ENCODE data around the gene CCSER1.

CCSER1 gene

DNA sequence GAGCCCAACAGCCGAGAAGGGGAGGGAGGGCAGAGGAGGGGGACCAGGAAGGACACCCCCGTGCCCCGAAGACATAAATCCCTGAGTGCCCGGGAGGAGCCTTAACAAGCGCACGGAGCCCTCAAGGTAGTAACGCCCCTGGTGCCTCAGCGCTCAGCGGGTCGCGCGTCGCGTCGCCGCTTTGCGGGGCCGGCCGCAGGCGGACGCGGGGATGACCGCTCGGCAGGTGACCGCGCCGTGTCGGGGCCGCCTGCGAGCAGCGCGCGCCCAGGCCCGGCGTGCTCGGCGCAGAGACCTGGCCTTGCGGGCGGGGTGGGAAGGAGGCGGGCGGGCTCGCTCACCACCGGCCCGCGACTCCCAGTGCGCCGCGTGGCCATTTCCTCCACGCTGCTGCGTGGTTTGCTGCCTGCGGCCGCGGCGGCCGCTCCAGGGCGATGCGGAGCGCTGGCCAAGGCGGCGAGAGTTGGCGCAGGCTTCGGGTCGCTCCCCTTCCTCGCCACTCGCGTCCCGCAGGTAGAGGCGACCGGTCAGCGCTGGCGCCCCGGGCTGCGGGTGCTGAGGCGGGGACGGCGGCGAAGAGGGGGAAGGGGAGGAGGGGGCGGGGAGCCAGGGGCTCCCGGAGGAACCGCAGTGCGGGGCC, 632 bp downstream of the CCSER1 start:
- DNase-seq (ENCODE audit: insufficient read length, low spot score) (no peak), FAIRE-seq (no peak)
- TF ChIP-seq, protein P1, sequence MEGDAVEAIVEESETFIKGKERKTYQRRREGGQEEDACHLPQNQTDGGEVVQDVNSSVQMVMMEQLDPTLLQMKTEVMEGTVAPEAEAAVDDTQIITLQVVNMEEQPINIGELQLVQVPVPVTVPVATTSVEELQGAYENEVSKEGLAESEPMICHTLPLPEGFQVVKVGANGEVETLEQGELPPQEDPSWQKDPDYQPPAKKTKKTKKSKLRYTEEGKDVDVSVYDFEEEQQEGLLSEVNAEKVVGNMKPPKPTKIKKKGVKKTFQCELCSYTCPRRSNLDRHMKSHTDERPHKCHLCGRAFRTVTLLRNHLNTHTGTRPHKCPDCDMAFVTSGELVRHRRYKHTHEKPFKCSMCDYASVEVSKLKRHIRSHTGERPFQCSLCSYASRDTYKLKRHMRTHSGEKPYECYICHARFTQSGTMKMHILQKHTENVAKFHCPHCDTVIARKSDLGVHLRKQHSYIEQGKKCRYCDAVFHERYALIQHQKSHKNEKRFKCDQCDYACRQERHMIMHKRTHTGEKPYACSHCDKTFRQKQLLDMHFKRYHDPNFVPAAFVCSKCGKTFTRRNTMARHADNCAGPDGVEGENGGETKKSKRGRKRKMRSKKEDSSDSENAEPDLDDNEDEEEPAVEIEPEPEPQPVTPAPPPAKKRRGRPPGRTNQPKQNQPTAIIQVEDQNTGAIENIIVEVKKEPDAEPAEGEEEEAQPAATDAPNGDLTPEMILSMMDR (IDR thresholded peaks at IDR 0.05; ENCODE audit: insufficient read depth, missing control alignments), result no peak

DNA sequence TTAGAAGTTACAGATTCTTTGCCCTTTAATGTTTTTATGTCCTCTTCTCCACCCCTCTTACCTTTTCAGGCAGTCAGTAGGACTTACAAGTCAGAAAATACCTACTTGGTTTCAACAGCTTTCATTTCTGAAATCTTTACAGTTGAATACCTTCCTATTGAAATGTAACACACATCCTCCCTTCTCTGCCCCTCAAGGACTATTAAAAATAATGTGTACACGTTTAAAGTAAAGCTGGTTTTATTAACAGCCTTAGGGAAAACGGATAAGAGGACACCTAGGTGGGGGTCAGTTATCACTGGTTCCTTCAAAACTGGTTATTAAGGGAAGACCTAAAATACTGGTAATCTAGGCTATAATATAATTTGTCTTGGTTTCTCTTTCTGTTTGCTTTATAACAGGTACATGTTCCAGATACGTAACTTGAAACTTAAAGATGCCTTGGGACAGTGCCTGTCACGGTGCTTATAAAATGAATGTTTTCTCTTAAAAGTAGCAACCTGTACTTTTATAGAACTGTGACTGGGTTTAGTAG, 1.8 kb downstream of the CCSER1 start:
- TF ChIP-seq, protein P1 (IDR thresholded peaks at IDR 0.05; ENCODE audit: insufficient read depth, missing control alignments), result no peak
- DNase-seq (ENCODE audit: insufficient read length, low spot score), result no peak
- peak; percentile 25 for FAIRE-seq

DNA sequence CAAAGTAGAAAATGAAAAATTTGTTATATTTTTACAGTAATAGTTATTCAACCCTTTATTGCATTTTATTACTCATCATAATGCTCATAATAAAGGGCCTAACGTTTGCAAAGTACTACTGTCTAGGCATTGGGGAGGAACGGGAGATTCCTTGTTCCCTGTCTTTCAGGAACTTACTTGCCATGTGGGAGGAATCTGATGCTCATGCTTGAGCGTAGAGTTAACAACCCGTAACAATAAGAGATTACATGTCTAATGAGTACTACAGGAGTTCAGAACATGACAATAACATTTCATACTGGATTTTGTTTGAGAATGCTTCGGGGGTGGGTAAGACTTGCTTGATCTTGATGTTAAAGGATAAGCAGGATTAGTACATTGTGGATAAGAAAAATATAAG, 2.9 kb downstream of the CCSER1 start:
- DNase-seq (ENCODE audit: insufficient read length, low spot score) (no peak), FAIRE-seq (no peak)
- TF ChIP-seq, protein P1 (IDR thresholded peaks at IDR 0.05; ENCODE audit: insufficient read depth, missing control alignments), result no peak

DNA sequence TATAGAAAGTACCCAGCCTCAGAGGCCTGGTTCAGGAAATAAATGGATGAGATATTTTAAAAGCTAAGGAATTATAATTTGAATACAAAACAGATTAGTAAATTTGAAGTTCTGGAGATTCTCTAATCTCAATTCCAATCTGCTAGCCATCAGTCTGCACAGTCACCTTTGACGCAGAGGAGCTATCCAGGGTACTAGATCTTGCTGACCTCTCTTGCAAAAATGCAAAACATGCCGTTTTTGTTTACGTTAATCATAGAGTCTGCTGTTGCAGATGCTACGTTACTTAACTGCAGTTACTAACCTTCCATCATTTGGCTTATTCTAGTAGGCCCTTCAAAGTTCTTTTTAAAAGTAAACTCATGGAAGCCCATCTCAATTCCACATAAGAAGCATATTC, 10.4 kb downstream of the CCSER1 start:
- TF ChIP-seq, protein P1 (IDR thresholded peaks at IDR 0.05; ENCODE audit: insufficient read depth, missing control alignments), result no peak
- DNase-seq (ENCODE audit: insufficient read length, low spot score), result no peak
- no peak for FAIRE-seq

DNA sequence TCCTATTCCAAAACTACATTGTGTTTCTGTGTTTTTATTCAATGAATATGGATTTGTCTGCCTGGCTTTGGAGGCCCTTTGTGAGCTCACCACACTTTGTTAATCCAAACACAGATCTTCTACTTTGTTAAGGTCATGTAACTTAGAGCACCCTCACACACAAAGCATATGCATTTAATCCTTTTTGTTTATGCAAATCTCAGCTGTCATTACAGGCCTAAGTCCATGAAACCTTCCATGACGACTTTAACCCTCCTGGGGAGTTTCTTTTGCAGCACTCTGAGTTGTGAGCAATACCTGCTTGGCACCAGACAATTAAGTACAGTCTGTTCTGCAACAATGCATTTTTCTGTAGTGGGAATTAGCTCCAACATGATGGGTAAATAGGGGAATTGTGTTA, 14.9 kb downstream of the CCSER1 start:
- FAIRE-seq, result peak; percentile 90
- DNase-seq (ENCODE audit: insufficient read length, low spot score), result no peak
- TF ChIP-seq, protein P1 (IDR thresholded peaks at IDR 0.05; ENCODE audit: insufficient read depth, missing control alignments), result no peak

DNA sequence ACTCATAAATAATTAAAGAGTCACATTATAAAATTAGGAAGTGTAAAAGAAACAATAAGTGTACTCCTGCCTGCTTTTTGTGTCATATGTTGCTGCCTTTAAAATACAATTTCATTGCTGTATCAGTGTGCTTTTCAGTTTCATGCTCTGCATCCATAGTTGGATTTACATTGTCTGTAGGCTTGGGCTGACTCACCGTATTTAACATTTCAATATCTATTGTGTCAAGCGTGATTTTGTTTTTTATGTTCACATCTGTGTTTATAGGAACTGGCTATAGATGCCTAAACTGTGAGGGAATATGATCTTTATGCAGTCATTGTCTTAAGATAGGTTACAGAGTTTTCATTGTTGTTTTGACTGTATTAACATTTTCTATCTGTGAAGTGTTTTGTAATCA, 18.1 kb downstream of the CCSER1 start:
- DNase-seq (ENCODE audit: insufficient read length, low spot score) (no peak), FAIRE-seq (peak; percentile 53)
- TF ChIP-seq, protein P1 (IDR thresholded peaks at IDR 0.05; ENCODE audit: insufficient read depth, missing control alignments), result no peak

DNA sequence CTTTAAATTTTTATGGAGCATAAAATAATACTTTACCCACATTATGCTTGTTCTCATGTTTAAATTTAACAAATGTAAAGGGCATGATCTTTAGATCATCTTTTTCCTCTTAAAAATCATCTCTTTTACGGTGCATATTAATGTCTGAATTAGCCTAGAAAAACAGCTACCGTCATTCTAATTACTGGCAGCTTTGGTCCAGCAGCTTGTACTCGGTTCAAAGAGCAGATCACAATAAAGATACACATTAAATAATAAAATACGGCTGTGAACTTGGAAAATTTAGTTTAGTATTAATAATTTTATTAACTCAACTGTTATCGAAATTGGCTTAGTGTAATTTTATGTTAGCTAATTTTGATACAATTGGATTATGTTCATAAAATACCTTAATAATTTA, 19.1 kb downstream of the CCSER1 start:
- DNase-seq (ENCODE audit: insufficient read length, low spot score) (no peak), FAIRE-seq (no peak)
- TF ChIP-seq, protein P1 (IDR thresholded peaks at IDR 0.05; ENCODE audit: insufficient read depth, missing control alignments), result no peak

Measured in D721Med (cell line).